DND-41 (cell line): ENCODE measurements around the gene ATIC.

Source experiments
- ATAC-seq: fragments of 200-7000 bp; cut with Tn5 transposase; 3 replicates; pipeline ENCODE4 v1.9.1; 2021; ENCODE audit warnings: low read depth; ENCODE audit not compliant: insufficient read depth
- DNase-seq: peaks from one replicate; pipeline ENCODE4 v3.0.0-alpha.2; 2020
- H2AFZ ChIP-seq: 2 replicates; pipeline ENCODE4 v1.6.0; 2012; ENCODE audit warnings: low read depth, low read length
- H3K27ac ChIP-seq: 2 replicates; pipeline ENCODE4 v1.5.1; 2012; ENCODE audit warnings: low read length, inconsistent platforms
- H3K27me3 ChIP-seq: fragments of 200-600 bp; sonication (generic); 2 replicates; pipeline ENCODE4 v1.6.0; 2012; ENCODE audit warnings: low read length, mild to moderate bottlenecking, inconsistent platforms; ENCODE audit not compliant: insufficient read depth, poor library complexity
- H3K36me3 ChIP-seq: 2 replicates; pipeline ENCODE4 v1.5.1; 2012; ENCODE audit warnings: low read length, inconsistent platforms; ENCODE audit not compliant: insufficient read depth
- H3K4me1 ChIP-seq: 2 replicates; pipeline ENCODE4 v1.5.1; 2012; ENCODE audit warnings: mild to moderate bottlenecking, low read length; ENCODE audit not compliant: insufficient read depth
- H3K4me2 ChIP-seq: 2 replicates; pipeline ENCODE4 v1.6.0; 2012; ENCODE audit warnings: mild to moderate bottlenecking, moderate library complexity, low read length, inconsistent platforms; ENCODE audit not compliant: insufficient read depth
- H3K4me3 ChIP-seq, 2 experiments: fragments of 200-600 bp in 1 of 2; shearing (Covaris generic) in 1 of 2; 2 replicates each; pipeline ENCODE4 v1.5.1; 2012 to 2016; ENCODE audit warnings: inconsistent platforms in 2 of 2, low read length in 2 of 2, mild to moderate bottlenecking in 2 of 2, low read depth in 1 of 2, moderate library complexity in 1 of 2
- H3K79me2 ChIP-seq: 2 replicates; pipeline ENCODE4 v1.6.0; 2012; ENCODE audit warnings: low read length, inconsistent platforms; ENCODE audit not compliant: insufficient read depth
- H3K9ac ChIP-seq: 2 replicates; pipeline ENCODE4 v1.6.0; 2012; ENCODE audit warnings: low read depth, mild to moderate bottlenecking, inconsistent platforms, low read length, moderate library complexity
- H3K9me3 ChIP-seq: 2 replicates; pipeline ENCODE4 v1.5.1; 2012; ENCODE audit warnings: low read length, moderate library complexity, mild to moderate bottlenecking, inconsistent platforms; ENCODE audit not compliant: insufficient read depth, severe bottlenecking
- H4K20me1 ChIP-seq: 2 replicates; pipeline ENCODE4 v1.6.0; 2012; ENCODE audit warnings: low read length; ENCODE audit not compliant: insufficient read depth
- CTCF ChIP-seq: IDR thresholded peaks from 2 replicates; pipeline ENCODE4 v1.5.1; 2012; ENCODE audit warnings: borderline replicate concordance, low read length, moderate library complexity, mild to moderate bottlenecking; ENCODE audit not compliant: poor library complexity, severe bottlenecking; ENCODE audit errors: extremely low read depth
- EZH2 ChIP-seq: IDR thresholded peaks from 3 replicates; pipeline ENCODE4 v1.6.1; 2012; ENCODE audit warnings: borderline replicate concordance, low read depth, mild to moderate bottlenecking, moderate library complexity, low read length, inconsistent platforms; ENCODE audit not compliant: severe bottlenecking

ATIC gene

DNA sequence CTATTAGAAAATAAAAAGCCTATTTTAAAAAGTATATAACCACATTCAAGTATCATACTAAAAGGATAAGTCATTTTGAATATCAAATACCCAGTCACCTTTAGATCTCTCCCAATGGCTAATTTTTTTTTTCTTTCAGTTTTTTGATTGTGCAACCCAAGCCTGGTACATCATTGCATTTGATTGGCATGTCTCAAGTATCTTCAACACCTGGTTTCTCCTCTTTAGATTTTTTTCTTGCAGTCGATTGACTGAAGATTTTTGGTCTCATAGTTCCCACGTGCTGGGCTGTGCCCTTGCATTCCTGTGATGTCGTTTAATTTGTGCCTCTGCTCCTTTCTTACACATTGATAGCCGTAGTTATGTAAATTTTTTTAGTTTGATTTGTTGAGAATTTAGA is 40.7 kb downstream of the ATIC start:
- Histone ChIP-seq H3K4me3 (no peak overlapping the region), H3K4me1 (no peaks in the 10 kb centered on the region), H3K9ac (no peak overlapping the region), H2AFZ (no peak overlapping the region), H3K4me2 (no peak overlapping the region), H4K20me1 (no peaks in the 10 kb centered on the region), H3K9me3 (no peaks in the 10 kb centered on the region), H3K27me3 (no peaks in the 10 kb centered on the region), H3K36me3 (peaks cover 50% of the 10 kb centered on the region), H3K79me2 (no peaks in the 10 kb centered on the region), H3K27ac (no peak overlapping the region)
- ATAC-seq (no peak), DNase-seq (no peak)
- TF ChIP-seq CTCF = no peak

DNA sequence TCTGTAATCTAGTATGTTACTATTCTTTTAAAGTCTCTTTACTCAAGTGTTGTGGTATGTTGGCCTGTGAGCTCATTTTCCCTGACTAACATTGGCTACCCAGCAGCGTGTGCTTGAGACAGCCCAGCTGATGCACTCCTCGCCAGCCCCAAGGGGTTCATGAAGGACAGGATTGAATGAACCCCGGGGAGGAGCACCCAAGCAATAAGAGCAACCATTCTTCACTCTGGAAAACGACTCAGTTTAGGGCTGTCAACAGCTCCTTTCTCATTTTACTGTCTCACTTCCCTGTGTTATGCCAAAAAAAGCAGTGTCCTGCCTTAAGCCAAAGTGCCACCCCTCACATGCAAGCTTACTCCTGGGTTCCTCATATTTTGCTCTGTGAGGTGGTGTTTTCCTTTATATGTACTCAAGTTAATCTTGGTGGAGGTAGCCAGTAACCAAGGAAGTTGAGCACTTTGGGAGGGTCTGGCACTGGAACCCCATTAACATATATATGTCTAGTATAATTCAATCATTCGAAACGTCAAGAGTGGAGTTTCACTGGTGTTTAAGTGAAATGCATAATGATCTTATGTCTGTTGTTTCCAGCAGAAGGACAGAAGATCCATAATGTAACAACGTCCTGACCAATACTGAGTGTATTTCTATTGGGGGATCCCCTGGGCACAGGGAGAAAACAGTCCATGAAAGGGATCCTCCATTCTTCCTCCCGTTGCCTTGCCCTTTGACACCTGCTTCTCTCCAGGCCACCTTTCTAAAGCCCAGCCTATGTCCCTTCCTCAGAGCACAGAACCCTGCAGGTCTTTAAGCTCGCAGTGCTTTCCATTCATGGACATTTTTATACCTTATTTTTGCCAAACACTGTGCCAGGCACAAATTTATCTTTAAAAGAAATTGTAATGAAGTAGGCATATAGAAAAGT is 43.2 kb downstream of the ATIC start:
- H3K9me3 ChIP-seq = no peaks in the 10 kb centered on the region
- H3K9ac ChIP-seq = no peak overlapping the region
- H3K27me3 ChIP-seq = no peaks in the 10 kb centered on the region
- H4K20me1 ChIP-seq = no peaks in the 10 kb centered on the region
- H3K36me3 ChIP-seq = peaks cover 27% of the 10 kb centered on the region
- no peak overlapping the region for H3K4me3 ChIP-seq
- H3K27ac ChIP-seq = no peak overlapping the region
- H2AFZ ChIP-seq = no peak overlapping the region
- no peak for DNase-seq
- H3K4me2 ChIP-seq = no peak overlapping the region
- H3K79me2 ChIP-seq = no peaks in the 10 kb centered on the region
- TF ChIP-seq CTCF (no peak), EZH2 (no peak)
- no peaks in the 10 kb centered on the region for H3K4me1 ChIP-seq
- no peak for ATAC-seq

DNA sequence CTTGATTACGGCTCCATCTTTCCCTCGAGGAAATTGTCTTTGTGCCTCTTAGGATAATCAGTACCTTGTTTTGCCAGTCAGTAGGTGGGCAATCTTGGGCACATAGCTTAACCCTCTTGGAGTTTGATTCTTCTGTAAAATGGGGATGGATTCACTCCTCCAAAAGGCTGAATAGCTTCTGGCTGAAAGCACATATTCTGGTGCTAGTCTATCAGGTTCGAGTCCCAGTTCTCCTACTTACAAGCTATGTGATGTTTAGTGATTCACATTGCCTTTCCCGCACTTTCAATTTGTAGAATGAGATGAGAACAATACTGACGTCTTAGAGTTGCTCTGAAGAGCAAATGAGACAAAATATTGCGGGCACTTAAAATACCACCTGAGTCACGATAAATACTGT is 43.9 kb downstream of the ATIC start:
- no peak for DNase-seq

More for the DNA sequence above, 43.9 kb downstream of the ATIC start:
- Histone ChIP-seq H3K4me2 (no peak overlapping the region), H4K20me1 (no peaks in the 10 kb centered on the region), H2AFZ (no peak overlapping the region), H3K4me1 (no peaks in the 10 kb centered on the region), H3K9me3 (no peaks in the 10 kb centered on the region), H3K27ac (no peak overlapping the region), H3K27me3 (no peaks in the 10 kb centered on the region), H3K79me2 (no peaks in the 10 kb centered on the region), H3K9ac (no peak overlapping the region), H3K36me3 (peaks cover 20% of the 10 kb centered on the region), H3K4me3 (no peak overlapping the region)
- TF ChIP-seq CTCF = no peak
- TF ChIP-seq EZH2 = no peak
- ATAC-seq = no peak
